ENCODE results near the gene ANKS1B. TPM values are rescaled to one million over a fixed set of nuclear protein-coding genes. Genes with fewer than 3 reads are reported as not detected.

Gene ANKS1B
- total RNA-seq, 1 donor from 2014 or later, result 2.4 TPM

DNA sequence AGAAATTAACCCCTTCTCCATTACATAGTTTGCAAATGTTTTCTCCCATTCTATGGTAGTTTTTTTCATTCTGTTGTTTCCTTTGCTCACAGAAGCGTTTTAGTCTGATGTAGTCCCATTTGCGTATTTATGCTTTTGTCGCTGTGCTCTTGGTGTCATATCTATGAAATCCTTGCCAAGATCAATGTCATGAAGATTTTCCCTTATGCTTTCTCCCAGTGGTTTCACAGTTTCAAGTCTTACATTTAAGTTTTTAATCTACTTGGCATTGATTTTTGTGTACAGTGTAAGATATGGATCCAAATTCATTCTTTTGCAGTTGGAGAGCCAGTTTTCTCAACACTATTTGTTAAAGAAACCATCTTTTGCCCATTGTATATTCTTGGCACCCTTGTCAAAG, 982.0 kb downstream of the ANKS1B start:
- H2AFZ ChIP-seq (ENCODE audit: low read depth, low read length), result no peak overlapping the region
- H3K4me3 Mint-ChIP-seq (ENCODE audit: unreplicated experiment), result no peak overlapping the region
- H3K9ac ChIP-seq (ENCODE audit: low read length), result no peak overlapping the region
- TF ChIP-seq, protein P1, sequence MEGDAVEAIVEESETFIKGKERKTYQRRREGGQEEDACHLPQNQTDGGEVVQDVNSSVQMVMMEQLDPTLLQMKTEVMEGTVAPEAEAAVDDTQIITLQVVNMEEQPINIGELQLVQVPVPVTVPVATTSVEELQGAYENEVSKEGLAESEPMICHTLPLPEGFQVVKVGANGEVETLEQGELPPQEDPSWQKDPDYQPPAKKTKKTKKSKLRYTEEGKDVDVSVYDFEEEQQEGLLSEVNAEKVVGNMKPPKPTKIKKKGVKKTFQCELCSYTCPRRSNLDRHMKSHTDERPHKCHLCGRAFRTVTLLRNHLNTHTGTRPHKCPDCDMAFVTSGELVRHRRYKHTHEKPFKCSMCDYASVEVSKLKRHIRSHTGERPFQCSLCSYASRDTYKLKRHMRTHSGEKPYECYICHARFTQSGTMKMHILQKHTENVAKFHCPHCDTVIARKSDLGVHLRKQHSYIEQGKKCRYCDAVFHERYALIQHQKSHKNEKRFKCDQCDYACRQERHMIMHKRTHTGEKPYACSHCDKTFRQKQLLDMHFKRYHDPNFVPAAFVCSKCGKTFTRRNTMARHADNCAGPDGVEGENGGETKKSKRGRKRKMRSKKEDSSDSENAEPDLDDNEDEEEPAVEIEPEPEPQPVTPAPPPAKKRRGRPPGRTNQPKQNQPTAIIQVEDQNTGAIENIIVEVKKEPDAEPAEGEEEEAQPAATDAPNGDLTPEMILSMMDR (IDR thresholded peaks at IDR 0.05; ENCODE audit: insufficient read depth, low read depth, low read length), result no peak
- no peak for TF ChIP-seq EZH2 (IDR thresholded peaks at IDR 0.05; ENCODE audit: insufficient read depth, low read length)
- no peaks in the 10 kb centered on the region for H3K4me1 Mint-ChIP-seq (ENCODE audit: low read depth, unreplicated experiment)
- no peaks in the 10 kb centered on the region for H3K9me3 Mint-ChIP-seq (ENCODE audit: unreplicated experiment)
- no peaks in the 10 kb centered on the region for H3K36me3 Mint-ChIP-seq (ENCODE audit: low read depth, unreplicated experiment)
- no peak for FAIRE-seq
- H3K4me2 ChIP-seq (ENCODE audit: low read length), result no peak overlapping the region
- no peaks in the 10 kb centered on the region for H3K27me3 Mint-ChIP-seq (ENCODE audit: low read depth, unreplicated experiment)
- DNase-seq (ENCODE audit: low read depth), result no peak
- no peaks in the 10 kb centered on the region for H3K79me2 ChIP-seq (ENCODE audit: insufficient read depth, low read length)
- H3K4me3 ChIP-seq (ENCODE audit: insufficient read depth, low read depth, low read length), result no peak overlapping the region
- no peak overlapping the region for H3K27ac Mint-ChIP-seq (ENCODE audit: unreplicated experiment)
- H4K20me1 ChIP-seq (ENCODE audit: insufficient read depth, low read length), result no peaks in the 10 kb centered on the region
- no peaks in the 10 kb centered on the region for H3K36me3 ChIP-seq (ENCODE audit: insufficient read depth, low read length)
- no peaks in the 10 kb centered on the region for H3K4me1 ChIP-seq (ENCODE audit: insufficient read depth, low read length)
- H3K9me3 ChIP-seq (ENCODE audit: insufficient read depth, low read depth, low read length), result no peaks in the 10 kb centered on the region
- H3K27ac ChIP-seq (ENCODE audit: low read depth, low read length), result no peak overlapping the region
- no peaks in the 10 kb centered on the region for H3K27me3 ChIP-seq (ENCODE audit: insufficient read depth, low read length)

GRCh38 chr12:99002156-99002555, 982.6 kb downstream of the ANKS1B start:
- Mint-ChIP-seq H3K36me3 (ENCODE audit: low read depth, unreplicated experiment) (no peaks in the 10 kb centered on the region), H3K4me3 (ENCODE audit: unreplicated experiment) (no peak overlapping the region), H3K27me3 (ENCODE audit: low read depth, unreplicated experiment) (no peaks in the 10 kb centered on the region), H3K9me3 (ENCODE audit: unreplicated experiment) (no peaks in the 10 kb centered on the region), H3K27ac (ENCODE audit: unreplicated experiment) (no peak overlapping the region), H3K4me1 (ENCODE audit: low read depth, unreplicated experiment) (no peaks in the 10 kb centered on the region)
- DNase-seq (ENCODE audit: low read depth) (no peak), FAIRE-seq (no peak)
- Histone ChIP-seq H3K4me2 (ENCODE audit: low read length) (no peak overlapping the region), H2AFZ (ENCODE audit: low read depth, low read length) (no peak overlapping the region), H3K9me3 (ENCODE audit: insufficient read depth, low read depth, low read length) (no peaks in the 10 kb centered on the region), H3K4me1 (ENCODE audit: insufficient read depth, low read length) (no peaks in the 10 kb centered on the region), H3K79me2 (ENCODE audit: insufficient read depth, low read length) (no peaks in the 10 kb centered on the region), H3K36me3 (ENCODE audit: insufficient read depth, low read length) (no peaks in the 10 kb centered on the region), H3K4me3 (ENCODE audit: insufficient read depth, low read depth, low read length) (no peak overlapping the region), H4K20me1 (ENCODE audit: insufficient read depth, low read length) (no peaks in the 10 kb centered on the region), H3K27ac (ENCODE audit: low read depth, low read length) (no peak overlapping the region), H3K27me3 (ENCODE audit: insufficient read depth, low read length) (no peaks in the 10 kb centered on the region), H3K9ac (ENCODE audit: low read length) (no peak overlapping the region)
- TF ChIP-seq EZH2 (IDR thresholded peaks at IDR 0.05; ENCODE audit: insufficient read depth, low read length), result no peak

DNA sequence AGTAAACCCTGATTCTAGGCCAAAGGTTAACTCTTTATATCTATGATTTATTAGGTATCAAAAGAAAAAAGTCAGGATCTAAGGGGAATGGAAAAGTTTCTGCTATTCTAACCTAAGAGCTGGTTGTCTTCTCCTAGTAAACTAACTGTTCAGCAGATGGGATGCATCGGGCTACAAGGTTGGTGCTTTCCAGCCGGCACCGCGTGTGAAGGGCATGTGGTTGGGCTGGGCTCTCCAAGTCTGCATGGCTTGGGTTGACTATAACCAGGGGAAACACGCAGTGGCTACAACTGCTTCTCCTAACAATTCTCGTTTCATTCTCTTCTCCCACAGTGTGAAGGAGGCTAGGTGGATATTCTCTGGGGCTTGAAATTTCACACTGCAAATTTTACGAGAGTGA, 985.2 kb downstream of the ANKS1B start:
- H3K36me3 ChIP-seq (ENCODE audit: insufficient read depth, low read length), result no peaks in the 10 kb centered on the region
- DNase-seq (ENCODE audit: low read depth) (no peak), FAIRE-seq (no peak)
- H2AFZ ChIP-seq (ENCODE audit: low read depth, low read length), result no peak overlapping the region
- no peak overlapping the region for H3K4me3 ChIP-seq (ENCODE audit: insufficient read depth, low read depth, low read length)
- Mint-ChIP-seq H3K4me3 (ENCODE audit: unreplicated experiment) (no peak overlapping the region), H3K4me1 (ENCODE audit: low read depth, unreplicated experiment) (no peaks in the 10 kb centered on the region), H3K36me3 (ENCODE audit: low read depth, unreplicated experiment) (no peaks in the 10 kb centered on the region), H3K9me3 (ENCODE audit: unreplicated experiment) (no peaks in the 10 kb centered on the region), H3K27ac (ENCODE audit: unreplicated experiment) (no peak overlapping the region), H3K27me3 (ENCODE audit: low read depth, unreplicated experiment) (peaks cover 3% of the 10 kb centered on the region)
- no peak overlapping the region for H3K4me2 ChIP-seq (ENCODE audit: low read length)
- H3K4me1 ChIP-seq (ENCODE audit: insufficient read depth, low read length), result no peaks in the 10 kb centered on the region
- no peak overlapping the region for H3K27ac ChIP-seq (ENCODE audit: low read depth, low read length)
- no peaks in the 10 kb centered on the region for H3K79me2 ChIP-seq (ENCODE audit: insufficient read depth, low read length)
- no peak overlapping the region for H3K9ac ChIP-seq (ENCODE audit: low read length)
- H3K9me3 ChIP-seq (ENCODE audit: insufficient read depth, low read depth, low read length), result no peaks in the 10 kb centered on the region
- TF ChIP-seq, protein P1 (IDR thresholded peaks at IDR 0.05; ENCODE audit: insufficient read depth, low read depth, low read length), result no peak
- no peak for TF ChIP-seq EZH2 (IDR thresholded peaks at IDR 0.05; ENCODE audit: insufficient read depth, low read length)
- no peaks in the 10 kb centered on the region for H4K20me1 ChIP-seq (ENCODE audit: insufficient read depth, low read length)
- H3K27me3 ChIP-seq (ENCODE audit: insufficient read depth, low read length), result no peaks in the 10 kb centered on the region
